Measurements from ENCODE around the gene ISL2. TPM values are rescaled to one million over a fixed set of nuclear protein-coding genes. Genes with fewer than 3 reads are reported as not detected.

Gene ISL2
- total and polyA plus RNA-seq, 2 donors (not counting 1 experiment from before 2014, with no cell fraction given), result 0.03 to 0.17 TPM

DNA sequence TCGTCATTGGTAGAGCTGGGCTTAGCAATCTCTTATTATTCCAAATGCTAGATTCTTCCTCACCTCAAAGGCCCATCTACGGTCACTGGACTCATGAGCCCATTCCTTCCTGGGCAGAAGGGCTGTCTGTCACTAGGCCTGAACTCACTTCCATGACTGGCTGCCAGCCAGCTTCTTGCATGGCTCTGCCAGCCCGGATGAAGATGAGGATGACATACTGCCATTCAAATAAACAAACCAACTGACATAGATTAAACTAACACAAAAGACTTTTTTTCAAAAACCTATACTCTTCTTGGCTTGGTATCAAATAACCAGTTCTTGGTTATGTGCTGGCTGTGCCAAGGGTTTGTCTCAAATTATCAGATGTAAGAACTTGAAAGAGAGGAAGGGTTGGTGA, 23.8 kb downstream of the ISL2 start:
- H3K4me3 ChIP-seq (replicated peaks in 1 of 4; ENCODE audit: control extremely low read depth in 1 of 4, insufficient read depth in 1 of 4, low read depth in 3 of 4, low read length in 4 of 4), result no peak overlapping the region
- no peaks in the 10 kb centered on the region for H3K9me3 ChIP-seq (ENCODE audit: control insufficient read depth, insufficient read depth, low read depth, low read length)
- H3K4me2 ChIP-seq (ENCODE audit: extremely low read depth, insufficient read depth, low read length), result no peak overlapping the region
- H4K20me1 ChIP-seq (ENCODE audit: control insufficient read depth, extremely low read depth, insufficient read depth, low read length), result no peaks in the 10 kb centered on the region
- H3K36me3 ChIP-seq (ENCODE audit: control insufficient read depth, insufficient read depth, low read length), result no peaks in the 10 kb centered on the region
- no peak overlapping the region for H3K27ac ChIP-seq (ENCODE audit: insufficient read depth, low read length)
- no peak for DNase-seq (ENCODE audit: low read depth in 2 of 2)
- TF ChIP-seq, protein P1, sequence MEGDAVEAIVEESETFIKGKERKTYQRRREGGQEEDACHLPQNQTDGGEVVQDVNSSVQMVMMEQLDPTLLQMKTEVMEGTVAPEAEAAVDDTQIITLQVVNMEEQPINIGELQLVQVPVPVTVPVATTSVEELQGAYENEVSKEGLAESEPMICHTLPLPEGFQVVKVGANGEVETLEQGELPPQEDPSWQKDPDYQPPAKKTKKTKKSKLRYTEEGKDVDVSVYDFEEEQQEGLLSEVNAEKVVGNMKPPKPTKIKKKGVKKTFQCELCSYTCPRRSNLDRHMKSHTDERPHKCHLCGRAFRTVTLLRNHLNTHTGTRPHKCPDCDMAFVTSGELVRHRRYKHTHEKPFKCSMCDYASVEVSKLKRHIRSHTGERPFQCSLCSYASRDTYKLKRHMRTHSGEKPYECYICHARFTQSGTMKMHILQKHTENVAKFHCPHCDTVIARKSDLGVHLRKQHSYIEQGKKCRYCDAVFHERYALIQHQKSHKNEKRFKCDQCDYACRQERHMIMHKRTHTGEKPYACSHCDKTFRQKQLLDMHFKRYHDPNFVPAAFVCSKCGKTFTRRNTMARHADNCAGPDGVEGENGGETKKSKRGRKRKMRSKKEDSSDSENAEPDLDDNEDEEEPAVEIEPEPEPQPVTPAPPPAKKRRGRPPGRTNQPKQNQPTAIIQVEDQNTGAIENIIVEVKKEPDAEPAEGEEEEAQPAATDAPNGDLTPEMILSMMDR (conservative IDR thresholded peaks at IDR 0.05 in 1 of 2, IDR thresholded peaks at IDR 0.05 in 1 of 2; ENCODE audit: low read depth in 1 of 2, low read length in 2 of 2), result no peak
- no peak for TF ChIP-seq EZH2 (IDR thresholded peaks at IDR 0.05; ENCODE audit: low read length, missing control alignments)
- no peak overlapping the region for H3K9ac ChIP-seq (ENCODE audit: insufficient read depth, low read length)
- no peaks in the 10 kb centered on the region for H3K79me2 ChIP-seq (ENCODE audit: control insufficient read depth, insufficient read depth, low read length)
- H3K27me3 ChIP-seq (ENCODE audit: control insufficient read depth, insufficient read depth, low read length), result no peaks in the 10 kb centered on the region
- H3K4me1 ChIP-seq (ENCODE audit: control insufficient read depth, extremely low read depth, insufficient read depth, low read length), result no peaks in the 10 kb centered on the region
- no peak overlapping the region for H2AFZ ChIP-seq (ENCODE audit: low read length)

DNA sequence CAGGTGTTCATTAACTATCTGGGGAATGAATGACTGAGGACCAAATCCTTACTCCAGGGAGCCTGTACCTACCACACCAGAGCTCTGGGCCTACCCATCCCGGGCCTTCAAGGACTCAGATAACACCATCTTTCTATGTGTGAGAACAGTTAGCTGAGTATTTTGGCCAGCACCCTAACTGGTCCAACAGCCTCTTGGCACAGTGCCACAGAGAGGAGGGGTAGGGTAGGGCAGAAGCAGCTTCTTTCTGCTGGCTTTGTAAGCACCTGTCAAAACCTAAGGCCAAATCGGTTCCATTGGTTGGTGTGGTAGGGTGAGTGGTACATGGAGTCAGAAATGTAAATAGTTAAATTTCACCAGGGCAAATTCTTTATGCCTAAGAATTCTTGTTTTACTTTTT, 26.7 kb downstream of the ISL2 start:
- no peaks in the 10 kb centered on the region for H3K79me2 ChIP-seq (ENCODE audit: control insufficient read depth, insufficient read depth, low read length)
- H2AFZ ChIP-seq (ENCODE audit: low read length), result no peak overlapping the region
- H3K4me1 ChIP-seq (ENCODE audit: control insufficient read depth, extremely low read depth, insufficient read depth, low read length), result no peaks in the 10 kb centered on the region
- H3K4me2 ChIP-seq (ENCODE audit: extremely low read depth, insufficient read depth, low read length), result no peak overlapping the region
- H3K36me3 ChIP-seq (ENCODE audit: control insufficient read depth, insufficient read depth, low read length), result no peaks in the 10 kb centered on the region
- H3K27me3 ChIP-seq (ENCODE audit: control insufficient read depth, insufficient read depth, low read length), result no peaks in the 10 kb centered on the region
- no peaks in the 10 kb centered on the region for H4K20me1 ChIP-seq (ENCODE audit: control insufficient read depth, extremely low read depth, insufficient read depth, low read length)
- no peaks in the 10 kb centered on the region for H3K9me3 ChIP-seq (ENCODE audit: control insufficient read depth, insufficient read depth, low read depth, low read length)
- no peak overlapping the region for H3K9ac ChIP-seq (ENCODE audit: insufficient read depth, low read length)
- no peak for DNase-seq (ENCODE audit: low read depth in 2 of 2)
- no peak overlapping the region for H3K27ac ChIP-seq (ENCODE audit: insufficient read depth, low read length)
- TF ChIP-seq, protein P1 (conservative IDR thresholded peaks at IDR 0.05 in 1 of 2, IDR thresholded peaks at IDR 0.05 in 1 of 2; ENCODE audit: low read depth in 1 of 2, low read length in 2 of 2), result no peak
- TF ChIP-seq EZH2 (IDR thresholded peaks at IDR 0.05; ENCODE audit: low read length, missing control alignments), result no peak
- no peak overlapping the region for H3K4me3 ChIP-seq (replicated peaks in 1 of 4; ENCODE audit: control extremely low read depth in 1 of 4, insufficient read depth in 1 of 4, low read depth in 3 of 4, low read length in 4 of 4)

DNA sequence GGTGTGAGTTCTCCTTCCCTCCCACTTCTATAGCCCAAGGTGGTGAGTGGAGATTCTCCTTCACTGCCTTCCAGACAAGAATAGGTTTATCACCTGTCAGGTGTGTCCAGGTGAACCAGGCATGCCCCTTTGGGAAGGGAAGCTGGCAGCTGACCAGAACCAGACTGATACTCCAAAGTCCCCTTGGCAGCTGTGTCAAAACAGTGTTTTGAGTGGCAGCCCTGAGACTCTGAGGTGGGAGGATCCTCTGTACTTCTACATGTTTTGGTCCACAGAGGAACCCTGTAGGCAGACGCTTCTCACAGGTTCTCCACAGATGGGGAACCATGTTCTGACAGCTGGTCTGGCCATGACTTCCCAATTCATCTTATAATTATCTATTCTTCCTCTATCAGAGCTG, 30.1 kb downstream of the ISL2 start:
- no peak overlapping the region for H2AFZ ChIP-seq (ENCODE audit: low read length)
- H3K9me3 ChIP-seq (ENCODE audit: control insufficient read depth, insufficient read depth, low read depth, low read length), result no peaks in the 10 kb centered on the region
- DNase-seq (ENCODE audit: low read depth in 2 of 2), result no peak
- H4K20me1 ChIP-seq (ENCODE audit: control insufficient read depth, extremely low read depth, insufficient read depth, low read length), result no peaks in the 10 kb centered on the region
- no peaks in the 10 kb centered on the region for H3K4me1 ChIP-seq (ENCODE audit: control insufficient read depth, extremely low read depth, insufficient read depth, low read length)
- H3K79me2 ChIP-seq (ENCODE audit: control insufficient read depth, insufficient read depth, low read length), result no peaks in the 10 kb centered on the region
- no peak overlapping the region for H3K27ac ChIP-seq (ENCODE audit: insufficient read depth, low read length)
- no peaks in the 10 kb centered on the region for H3K27me3 ChIP-seq (ENCODE audit: control insufficient read depth, insufficient read depth, low read length)
- H3K4me3 ChIP-seq (replicated peaks in 1 of 4; ENCODE audit: control extremely low read depth in 1 of 4, insufficient read depth in 1 of 4, low read depth in 3 of 4, low read length in 4 of 4), result no peak overlapping the region
- no peak overlapping the region for H3K9ac ChIP-seq (ENCODE audit: insufficient read depth, low read length)
- no peak for TF ChIP-seq EZH2 (IDR thresholded peaks at IDR 0.05; ENCODE audit: low read length, missing control alignments)
- TF ChIP-seq, protein P1 (conservative IDR thresholded peaks at IDR 0.05 in 1 of 2, IDR thresholded peaks at IDR 0.05 in 1 of 2; ENCODE audit: low read depth in 1 of 2, low read length in 2 of 2), result no peak
- no peak overlapping the region for H3K4me2 ChIP-seq (ENCODE audit: extremely low read depth, insufficient read depth, low read length)
- H3K36me3 ChIP-seq (ENCODE audit: control insufficient read depth, insufficient read depth, low read length), result no peaks in the 10 kb centered on the region

Measured in fibroblast of lung (primary cell).